Endometrial microvascular endothelial cells (primary cell): ENCODE data around the gene SMIM35. TPM values are rescaled to one million over a fixed set of nuclear protein-coding genes. Genes with fewer than 3 reads are reported as not detected.

Experiments
- total RNA-seq: library from RNA; depleted of rRNA; stranded (reverse); fragments of >200 nt; gene quantifications from one replicate; pipeline ENCODE4 v1.2.3, GENCODE V29; 2015; ENCODE audit errors: inconsistent ontology term

SMIM35 gene
- total RNA-seq, 1 donor from 2014 or later, result not detected

Other genes starting within 250 kb of the SMIM35 start
- 0.84 TPM for gene FXYD6, start 210.3 kb downstream of the SMIM35 start, total RNA-seq
- gene TMPRSS13, start 157.6 kb downstream of the SMIM35 start, total RNA-seq, result not detected
- gene IL10RA, start 100.6 kb downstream of the SMIM35 start, total RNA-seq, result not detected
- not detected for gene TMPRSS4, start 9.9 kb downstream of the SMIM35 start, total RNA-seq
- gene SCN4B, start 65.9 kb upstream of the SMIM35 start, total RNA-seq, result under 0.01 TPM
- not detected for gene SCN2B, start 89.7 kb upstream of the SMIM35 start, total RNA-seq
- gene JAML, start 138.0 kb upstream of the SMIM35 start, total RNA-seq, result not detected
- 10.3 TPM for gene MPZL3, start 165.4 kb upstream of the SMIM35 start, total RNA-seq
- 618 TPM for gene MPZL2, start 177.3 kb upstream of the SMIM35 start, total RNA-seq
- not detected for gene CD3E, start 217.8 kb upstream of the SMIM35 start, total RNA-seq